Naive B cell (primary cell): ENCODE data around the gene ST6GAL1. TPM values are rescaled to one million over a fixed set of nuclear protein-coding genes. Genes with fewer than 3 reads are reported as not detected.
A peak's percentile ranks its signal among the peaks of the same experiment; 100 is the strongest.
"Not testable (repeated sequence)": the region's sequence is repeated elsewhere in the genome, so short reads cannot be mapped to it uniquely, and the experiment has no call there.

Experiments
- ATAC-seq, 2 donors: fragments of 150-1000 bp; cut with Tn5 transposase; 2 replicates each; pipeline ENCODE4 v1.10.0; 2021; ENCODE audit warnings: low read depth in 2 of 2, mild to moderate bottlenecking in 2 of 2, moderate library complexity in 2 of 2
- DNase-seq: peaks from one replicate; pipeline ENCODE4 v3.0.0; 2022
- H3K27ac Mint-ChIP-seq, 6 donors: one replicate each; pipeline ENCODE4 v1.8.0; 2020 to 2022; ENCODE audit warnings: mild to moderate bottlenecking in 6 of 6, mixed read lengths in 6 of 6, moderate library complexity in 5 of 6, inconsistent platforms in 2 of 6
- H3K27me3 Mint-ChIP-seq, 3 donors: one replicate each; pipeline ENCODE4 v1.8.0; 2021 to 2022; ENCODE audit warnings: mixed read lengths in 3 of 3, mild to moderate bottlenecking in 1 of 3
- H3K36me3 Mint-ChIP-seq, 2 donors: one replicate each; pipeline ENCODE4 v1.8.0; 2020 to 2022; ENCODE audit warnings: mixed read lengths in 2 of 2, inconsistent platforms in 1 of 2, mild to moderate bottlenecking in 1 of 2
- H3K4me1 Mint-ChIP-seq, 3 donors: one replicate each; pipeline ENCODE4 v1.8.0; 2020 to 2022; ENCODE audit warnings: mixed read lengths in 3 of 3, inconsistent platforms in 1 of 3, mild to moderate bottlenecking in 1 of 3, moderate library complexity in 1 of 3
- H3K4me3 Mint-ChIP-seq, 8 donors: one replicate each; pipeline ENCODE4 v1.8.0; 2020 to 2022; ENCODE audit warnings: mild to moderate bottlenecking in 8 of 8, mixed read lengths in 8 of 8, moderate library complexity in 8 of 8, inconsistent platforms in 2 of 8
- H3K9me3 Mint-ChIP-seq, 7 donors: one replicate each; pipeline ENCODE4 v1.8.0; 2020 to 2022; ENCODE audit warnings: mixed read lengths in 7 of 7, mild to moderate bottlenecking in 5 of 7, inconsistent platforms in 2 of 7, moderate library complexity in 1 of 7
- polyA plus RNA-seq, 6 donors: library from polyadenylated mRNA; unstranded; fragments of 300-500 nt; fragmentation: Illumina TruSeq; gene quantifications; one replicate each; pipeline ENCODE4 v1.2.3, GENCODE V29; 2021; ENCODE audit warnings: low read depth in 6 of 6

ST6GAL1 gene
- polyA plus RNA-seq, 6 donors from 2014 or later: 210 to 330 (median 253) TPM

GRCh38 chr3:187044867-187045552 lies 114.7 kb downstream of the ST6GAL1 start:
- H3K9me3 Mint-ChIP-seq: no peaks in the 10 kb centered on the region
- H3K4me3 Mint-ChIP-seq: peak overlapping the region in 7 of 8 donors; percentile 15 to 87 (median 71)
- peaks cover 61 to 66% of the 10 kb centered on the region in 2 donors for H3K36me3 Mint-ChIP-seq
- H3K27me3 Mint-ChIP-seq: no peaks in the 10 kb centered on the region
- H3K4me1 Mint-ChIP-seq: peaks cover 68 to 96% (median 78%) of the 10 kb centered on the region in 3 donors
- ATAC-seq: no peak
- peak overlapping the region; percentile 36 to 97 (median 94) for H3K27ac Mint-ChIP-seq
- DNase-seq: no peak

- H3K27ac Mint-ChIP-seq: peak overlapping the region; percentile 84 to 96 (median 92)
- H3K36me3 Mint-ChIP-seq: peaks cover 61 to 65% of the 10 kb centered on the region in 2 donors
- no peak for ATAC-seq
- peaks cover 67 to 96% (median 78%) of the 10 kb centered on the region in 3 donors for H3K4me1 Mint-ChIP-seq
- no peaks in the 10 kb centered on the region for H3K27me3 Mint-ChIP-seq
- no peak for DNase-seq
- H3K4me3 Mint-ChIP-seq: peak overlapping the region in 7 of 8 donors; percentile 3 to 84 (median 37)
- no peaks in the 10 kb centered on the region for H3K9me3 Mint-ChIP-seq
These were observed 115.7 kb downstream of the ST6GAL1 start for GRCh38 chr3:187046033-187046432.

GRCh38 chr3:187049462-187050101 lies 119.3 kb downstream of the ST6GAL1 start:
- Mint-ChIP-seq H3K36me3 (peaks cover 66 to 68% of the 10 kb centered on the region in 2 donors), H3K27ac (peak overlapping the region; percentile 44 to 96 (median 88)), H3K4me1 (peaks cover 57 to 97% (median 69%) of the 10 kb centered on the region in 3 donors), H3K4me3 (peak overlapping the region in 2 of 8 donors; percentile 8 to 53), H3K27me3 (no peaks in the 10 kb centered on the region), H3K9me3 (peaks cover 0 to 20% (median 11%) of the 10 kb centered on the region in 7 donors)
- no peak for DNase-seq
- no peak for ATAC-seq

GRCh38 chr3:187051066-187051465 lies 120.7 kb downstream of the ST6GAL1 start:
- H3K4me1 Mint-ChIP-seq: peaks cover 51 to 97% (median 74%) of the 10 kb centered on the region in 3 donors
- peaks cover 71 to 76% of the 10 kb centered on the region in 2 donors for H3K36me3 Mint-ChIP-seq
- no peaks in the 10 kb centered on the region for H3K27me3 Mint-ChIP-seq
- H3K27ac Mint-ChIP-seq: peak overlapping the region in 4 of 6 donors; percentile 80 to 96 (median 87)
- DNase-seq: no peak
- ATAC-seq: no peak
- peak overlapping the region in 3 of 8 donors; percentile 3 to 24 (median 5) for H3K4me3 Mint-ChIP-seq
- H3K9me3 Mint-ChIP-seq: peaks cover 6 to 35% (median 22%) of the 10 kb centered on the region in 7 donors

- peaks cover 47 to 93% (median 72%) of the 10 kb centered on the region in 3 donors for H3K4me1 Mint-ChIP-seq
- peak overlapping the region in 5 of 6 donors; percentile 7 to 96 (median 84) for H3K27ac Mint-ChIP-seq
- H3K27me3 Mint-ChIP-seq: no peaks in the 10 kb centered on the region
- ATAC-seq: peak in 1 of 2 donors; percentile 25
- DNase-seq: no peak
- peak overlapping the region in 1 of 8 donors; percentile 66 for H3K4me3 Mint-ChIP-seq
- H3K9me3 Mint-ChIP-seq: peaks cover 6 to 43% (median 22%) of the 10 kb centered on the region in 7 donors
- peaks cover 74 to 76% of the 10 kb centered on the region in 2 donors for H3K36me3 Mint-ChIP-seq
These were observed 121.5 kb downstream of the ST6GAL1 start for GRCh38 chr3:187051724-187052366.

- peak overlapping the region in 3 of 6 donors; percentile 51 to 84 (median 61) for H3K27ac Mint-ChIP-seq
- H3K4me1 Mint-ChIP-seq: peaks cover 51 to 89% (median 78%) of the 10 kb centered on the region in 3 donors
- H3K27me3 Mint-ChIP-seq, ATAC-seq, DNase-seq: not testable (repeated sequence)
- peaks cover 80 to 81% of the 10 kb centered on the region in 2 donors for H3K36me3 Mint-ChIP-seq
- H3K4me3 Mint-ChIP-seq: peak overlapping the region in 1 of 8 donors; percentile 3
- H3K9me3 Mint-ChIP-seq: peaks cover 6 to 49% (median 22%) of the 10 kb centered on the region in 7 donors
These were observed 122.1 kb downstream of the ST6GAL1 start for GRCh38 chr3:187052427-187052826.

GRCh38 chr3:187054433-187054832 lies 124.1 kb downstream of the ST6GAL1 start:
- not testable (repeated sequence) for H3K27me3 Mint-ChIP-seq, DNase-seq, ATAC-seq
- Mint-ChIP-seq H3K36me3 (peaks cover 83% of the 10 kb centered on the region in 2 donors), H3K4me1 (peaks cover 49 to 86% (median 74%) of the 10 kb centered on the region in 3 donors), H3K27ac (peak overlapping the region in 5 of 6 donors; percentile 49 to 79 (median 79)), H3K9me3 (peaks cover 6 to 61% (median 23%) of the 10 kb centered on the region in 7 donors), H3K4me3 (peak overlapping the region in 4 of 8 donors; percentile 40 to 69 (median 47))

GRCh38 chr3:187057803-187058202 lies 127.5 kb downstream of the ST6GAL1 start:
- not testable (repeated sequence) for H3K27me3 Mint-ChIP-seq, ATAC-seq, DNase-seq
- peaks cover 6 to 53% (median 25%) of the 10 kb centered on the region in 7 donors for H3K9me3 Mint-ChIP-seq
- peak overlapping the region in 3 of 8 donors; percentile 9 to 67 (median 9) for H3K4me3 Mint-ChIP-seq
- H3K4me1 Mint-ChIP-seq: peaks cover 46 to 75% (median 74%) of the 10 kb centered on the region in 3 donors
- peak overlapping the region in 3 of 6 donors; percentile 19 to 79 (median 37) for H3K27ac Mint-ChIP-seq
- peaks cover 72 to 80% of the 10 kb centered on the region in 2 donors for H3K36me3 Mint-ChIP-seq

- peaks cover 41 to 56% of the 10 kb centered on the region in 2 donors for H3K36me3 Mint-ChIP-seq
- H3K4me1 Mint-ChIP-seq: peaks cover 63 to 80% (median 78%) of the 10 kb centered on the region in 3 donors
- peak overlapping the region; percentile 66 to 99 (median 92) for H3K27ac Mint-ChIP-seq
- no peak for ATAC-seq
- peaks cover 0 to 19% (median 6%) of the 10 kb centered on the region in 7 donors for H3K9me3 Mint-ChIP-seq
- no peak for DNase-seq
- H3K4me3 Mint-ChIP-seq: peak overlapping the region in 3 of 8 donors; percentile 9 to 31 (median 16)
- no peaks in the 10 kb centered on the region for H3K27me3 Mint-ChIP-seq
These were observed 131.4 kb downstream of the ST6GAL1 start for GRCh38 chr3:187061748-187062147.

GRCh38 chr3:187062526-187063177 lies 132.3 kb downstream of the ST6GAL1 start:
- no peak for DNase-seq

GRCh38 chr3:187063286-187064121 lies 133.2 kb downstream of the ST6GAL1 start:
- peak overlapping the region; percentile 37 to 93 (median 76) for H3K4me3 Mint-ChIP-seq
- no peak for DNase-seq
- peaks cover 31 to 56% of the 10 kb centered on the region in 2 donors for H3K36me3 Mint-ChIP-seq
- H3K4me1 Mint-ChIP-seq: peaks cover 65 to 88% (median 88%) of the 10 kb centered on the region in 3 donors
- H3K27me3 Mint-ChIP-seq: no peaks in the 10 kb centered on the region
- ATAC-seq: no peak
- H3K9me3 Mint-ChIP-seq: peaks cover 0 to 4% (median 0%) of the 10 kb centered on the region in 7 donors
- H3K27ac Mint-ChIP-seq: peak overlapping the region; percentile 92 to 100 (median 100)

More at GRCh38 chr3:187062526-187063177, 132.3 kb downstream of the ST6GAL1 start:
- no peak for ATAC-seq
- H3K36me3 Mint-ChIP-seq: peaks cover 32 to 54% of the 10 kb centered on the region in 2 donors
- peak overlapping the region in 7 of 8 donors; percentile 19 to 93 (median 89) for H3K4me3 Mint-ChIP-seq
- peaks cover 0 to 11% (median 1%) of the 10 kb centered on the region in 7 donors for H3K9me3 Mint-ChIP-seq
- peak overlapping the region; percentile 92 to 100 (median 100) for H3K27ac Mint-ChIP-seq
- H3K27me3 Mint-ChIP-seq: no peaks in the 10 kb centered on the region
- peaks cover 62 to 85% (median 80%) of the 10 kb centered on the region in 3 donors for H3K4me1 Mint-ChIP-seq
